ENCODE measurements around the gene ZFYVE9.

ZFYVE9 gene

GRCh38 chr1:52365746-52366516 is 224.0 kb downstream of the ZFYVE9 start, which contains the start of gene CC2D1B (continued):
- TF ChIP-seq ZNF26 (tag by site-specific recombination; IDR thresholded peaks at IDR 0.05) (no peak), ZNF362 (tag by site-specific recombination; IDR thresholded peaks at IDR 0.05) (no peak), EGR2 (tag by site-specific recombination; IDR thresholded peaks at IDR 0.05; ENCODE audit: low read depth) (peak; percentile 80), SALL2 (tag by site-specific recombination; IDR thresholded peaks at IDR 0.05; ENCODE audit: borderline replicate concordance) (no peak), ZSCAN30 (tag by site-specific recombination; IDR thresholded peaks at IDR 0.05) (peak; percentile 80), ZNF148 (tag by site-specific recombination; IDR thresholded peaks at IDR 0.05; ENCODE audit: borderline replicate concordance) (0 out of 2 replicates have a peak, but pooled peaks have one; percentile 25), ZNF324 (tag by site-specific recombination; IDR thresholded peaks at IDR 0.05) (no peak; the same call in 1 of the 2 replicates), ZNF785 (tag by site-specific recombination; IDR thresholded peaks at IDR 0.05) (peak; percentile 82; the same call in 1 of the 2 replicates), ZNF76 (tag by site-specific recombination; IDR thresholded peaks at IDR 0.05; ENCODE audit: borderline replicate concordance, low read depth) (peak; percentile 88), ZNF404 (tag by site-specific recombination; IDR thresholded peaks at IDR 0.05) (no peak), ZNF311 (tag by site-specific recombination; IDR thresholded peaks at IDR 0.05; ENCODE audit: borderline replicate concordance) (no peak), ZNF202 (tag by site-specific recombination; IDR thresholded peaks at IDR 0.05; ENCODE audit: borderline replicate concordance) (no peak), ZNF843 (tag by site-specific recombination; IDR thresholded peaks at IDR 0.05) (peak; percentile 73; the same call in 1 of the 2 replicates), KLF17 (tag by site-specific recombination; IDR thresholded peaks at IDR 0.05) (peak; percentile 94), ZNF510 (tag by site-specific recombination; IDR thresholded peaks at IDR 0.05; ENCODE audit: insufficient replicate concordance) (no peak), ZBTB21 (tag by site-specific recombination; IDR thresholded peaks at IDR 0.05) (no peak), ZNF274 (IDR thresholded peaks at IDR 0.05; ENCODE audit: low read length) (no peak), ZNF274 (tag by site-specific recombination; IDR thresholded peaks at IDR 0.05; ENCODE audit: borderline replicate concordance) (no peak), ZNF354C (tag by site-specific recombination; IDR thresholded peaks at IDR 0.05; ENCODE audit: borderline replicate concordance, low read depth) (no peak), FEZF1 (tag by site-specific recombination; IDR thresholded peaks at IDR 0.05) (peak; percentile 86), ZNF433 (tag by site-specific recombination; IDR thresholded peaks at IDR 0.05; ENCODE audit: low read depth) (no peak), SP2 (tag by site-specific recombination; IDR thresholded peaks at IDR 0.05) (peak; percentile 99), SP3 (tag by site-specific recombination; IDR thresholded peaks at IDR 0.05) (peak; percentile 98), ZNF791 (tag by site-specific recombination; IDR thresholded peaks at IDR 0.05) (no peak), ZNF664 (tag by site-specific recombination; IDR thresholded peaks at IDR 0.05) (no peak), ZNF560 (tag by site-specific recombination; IDR thresholded peaks at IDR 0.05; ENCODE audit: borderline replicate concordance) (no peak), ZNF555 (tag by site-specific recombination; conservative IDR thresholded peaks at IDR 0.05) (no peak), ZNF155 (tag by site-specific recombination; IDR thresholded peaks at IDR 0.05) (no peak), ZNF670 (tag by site-specific recombination; IDR thresholded peaks at IDR 0.05; ENCODE audit: low read depth) (no peak), ZNF221 (tag by site-specific recombination; IDR thresholded peaks at IDR 0.05; ENCODE audit: borderline replicate concordance) (no peak), ZEB2 (tag by site-specific recombination; IDR thresholded peaks at IDR 0.05) (peak; percentile 78), ZSCAN5A (tag by site-specific recombination; IDR thresholded peaks at IDR 0.05) (peak; percentile 73; the same call in 1 of the 2 replicates)

Measured in HEK293 (cell line).